Stimulated activated CD4-positive, alpha-beta T cell treated with anti-CD3 and anti-CD28 coated beads, Interleukin-4, amount 100 ng/mL, for 48 hours (primary cell): ENCODE results near the gene THADA.
"Not testable (repeated sequence)": the region's sequence is repeated elsewhere in the genome, so short reads cannot be mapped to it uniquely, and the experiment has no call there.

Source experiments
- DNase-seq, 2 donors: peaks; one replicate each; pipeline ENCODE4 v3.0.0-alpha.2; 2020; ENCODE audit warnings: low read depth in 2 of 2

THADA gene

DNA sequence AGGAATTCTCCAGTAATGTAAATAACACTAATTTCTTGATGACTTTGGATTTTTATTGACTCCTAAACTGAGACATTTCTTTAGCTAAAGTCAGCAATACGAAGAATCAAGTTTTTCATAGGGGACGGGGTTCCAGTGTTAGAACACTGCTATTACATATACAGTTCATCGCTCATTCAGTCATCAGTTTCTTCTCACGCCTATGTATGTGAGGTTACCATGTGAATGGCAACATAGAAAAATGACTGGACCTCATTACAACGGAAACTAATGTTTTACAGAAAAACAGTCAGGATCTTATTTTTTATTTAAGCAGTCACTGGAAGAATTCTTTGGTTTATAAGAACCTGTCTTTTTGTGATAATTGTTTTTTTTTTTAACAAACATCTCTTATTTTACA is 56.4 kb downstream of the THADA start:
- DNase-seq, result no peak

- no peak for DNase-seq
Observed at GRCh38 chr2:43538034-43538670, 57.7 kb downstream of the THADA start.

- DNase-seq, result no peak
Observed at GRCh38 chr2:43537137-43537536, 58.7 kb downstream of the THADA start.

DNA sequence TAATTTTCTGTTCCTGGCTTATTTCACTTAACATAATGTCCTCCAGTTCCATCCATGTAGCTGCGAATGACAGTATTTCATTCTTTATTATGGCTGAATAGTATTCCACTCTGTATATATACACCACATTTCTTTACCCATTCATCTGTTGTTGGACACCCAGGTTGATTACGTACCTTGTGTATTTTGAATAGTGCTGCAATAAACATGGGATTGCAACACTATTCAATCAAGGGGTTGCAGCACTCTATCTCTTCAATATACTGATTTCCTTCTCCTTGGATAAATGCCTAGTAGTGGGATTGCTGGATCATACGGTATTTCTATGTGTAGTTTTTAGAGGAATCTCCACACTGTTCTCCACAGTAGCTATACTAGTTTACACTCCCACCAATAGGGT is 61.3 kb downstream of the THADA start:
- DNase-seq, result no peak

DNA sequence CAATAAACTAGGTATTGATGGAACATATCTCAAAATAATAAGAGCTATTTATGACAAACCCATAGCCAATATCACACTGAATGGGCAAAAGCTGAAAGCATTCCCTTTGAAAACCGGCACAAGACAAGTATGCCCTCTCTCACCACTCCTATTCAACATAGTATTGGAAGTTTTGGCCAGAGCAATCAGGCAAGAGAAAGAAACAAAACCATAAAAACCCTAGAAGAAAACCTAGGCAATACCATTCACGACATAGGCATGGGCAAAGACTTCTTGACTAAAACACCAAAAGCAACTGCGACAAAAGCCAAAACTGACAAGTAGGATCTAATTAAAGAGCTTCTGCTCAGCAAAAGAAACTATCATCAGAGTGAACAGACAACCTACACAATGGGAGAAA is 63.3 kb downstream of the THADA start:
- DNase-seq, result not testable (repeated sequence)

DNA sequence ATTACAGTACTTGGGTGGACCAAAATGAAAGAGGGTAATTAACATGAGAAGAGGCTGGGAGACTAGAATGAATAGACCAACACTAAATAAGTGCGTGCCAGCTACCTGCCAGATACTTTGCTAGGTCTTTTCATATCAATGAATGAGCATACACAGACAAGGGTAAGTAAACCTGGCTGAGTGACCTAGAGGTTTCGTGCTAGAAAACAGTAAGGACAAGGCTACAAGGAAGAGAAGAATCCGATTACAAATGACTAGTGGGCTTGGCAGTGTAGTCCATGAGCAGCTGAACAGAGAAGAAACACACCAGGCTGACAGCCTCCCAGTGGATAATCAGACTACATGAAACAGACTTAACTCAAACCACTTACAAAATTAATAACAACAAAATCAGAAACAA is 64.6 kb downstream of the THADA start:
- no peak for DNase-seq

DNA sequence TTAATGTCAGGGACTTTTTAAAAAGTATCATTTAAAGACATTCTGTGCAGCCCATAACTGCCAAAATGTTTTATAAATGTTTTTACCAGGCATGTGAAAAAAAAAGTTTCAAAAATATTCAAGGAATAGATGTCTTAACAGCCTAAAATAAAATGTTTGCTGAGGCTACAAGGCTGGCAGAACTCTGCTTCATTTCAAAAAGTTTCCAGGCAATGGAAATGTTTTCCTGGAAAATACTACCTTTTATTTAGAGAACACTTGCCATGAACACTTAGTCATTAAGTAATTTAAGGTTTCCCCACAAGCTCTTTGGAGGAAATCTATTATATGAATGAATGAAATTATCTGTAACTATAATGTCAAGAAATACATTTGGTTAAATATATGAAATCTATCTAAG is 68.8 kb downstream of the THADA start:
- no peak for DNase-seq

DNA sequence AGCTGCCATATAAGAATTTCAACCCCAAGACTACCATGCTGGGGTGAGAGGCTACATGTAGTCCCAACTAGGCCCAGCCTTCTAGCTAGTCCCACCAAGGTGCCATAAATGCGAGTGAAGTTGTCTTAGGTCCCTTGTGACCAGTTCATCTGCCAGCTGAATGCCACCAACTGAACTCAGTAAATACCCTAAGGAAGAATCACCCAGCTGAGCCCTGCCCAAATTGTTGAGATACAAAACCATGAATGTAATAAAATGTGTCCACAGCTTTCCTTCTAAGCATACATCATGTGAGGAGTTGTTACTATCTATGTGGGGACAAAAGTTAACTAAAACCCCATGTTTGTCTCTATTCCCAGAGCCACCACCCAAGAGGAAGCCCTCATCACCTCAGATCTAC is 70.3 kb downstream of the THADA start:
- DNase-seq, result no peak

DNA sequence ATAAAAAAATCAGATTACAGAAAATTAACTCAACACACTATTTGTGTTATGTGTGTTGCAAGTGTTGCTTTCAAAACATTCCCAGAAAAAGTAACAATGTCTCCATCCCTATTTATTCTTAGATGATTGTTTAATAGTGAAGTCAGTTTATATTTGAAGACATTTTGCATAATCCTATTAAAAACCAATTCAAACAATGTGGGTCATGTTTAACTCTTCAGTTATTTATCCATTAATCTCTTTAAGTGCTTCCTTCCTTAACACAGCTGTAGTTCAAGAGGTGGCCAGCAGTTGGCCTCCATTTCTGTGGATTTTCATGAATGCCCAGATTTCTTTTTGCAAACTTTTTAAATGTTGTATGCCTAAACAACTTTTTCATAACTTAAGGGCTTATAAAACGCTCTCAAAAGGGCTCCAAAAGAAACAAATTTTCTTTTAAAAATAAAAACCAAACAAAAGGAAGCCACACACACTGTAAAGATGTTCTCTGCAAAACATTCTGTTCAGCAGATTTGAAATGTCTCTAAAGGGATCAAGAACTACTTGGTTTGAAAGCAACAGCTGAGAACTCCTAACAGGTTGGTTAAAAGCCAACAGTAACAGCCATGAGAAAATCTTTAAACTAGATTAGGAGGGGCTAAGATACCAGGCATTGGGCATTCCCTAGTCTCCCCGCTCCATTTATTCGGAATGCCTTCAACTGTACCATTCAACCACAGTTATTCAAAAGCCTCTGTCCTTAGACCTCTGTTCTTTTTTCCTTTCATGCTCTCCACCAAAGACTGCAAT is 71.5 kb downstream of the THADA start:
- DNase-seq, result no peak

DNA sequence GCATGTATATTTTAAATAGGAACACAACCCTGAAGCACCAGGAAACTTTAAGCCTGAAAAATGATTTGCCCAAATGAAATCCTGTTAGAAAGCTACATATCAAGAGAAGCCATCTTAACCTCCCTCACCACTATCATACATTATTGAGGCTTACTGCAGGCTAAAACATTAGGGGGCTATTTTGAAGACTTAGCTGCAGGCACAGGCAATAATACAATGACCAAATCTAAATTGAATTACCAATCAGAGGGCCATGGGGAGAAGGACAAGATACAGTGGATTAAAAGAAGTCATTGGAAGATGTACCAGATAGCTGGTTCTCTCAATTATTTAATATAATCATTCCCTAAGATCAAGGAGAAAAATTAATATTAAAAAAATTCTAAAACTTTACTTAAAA is 73.7 kb downstream of the THADA start:
- no peak for DNase-seq

GRCh38 chr2:43521568-43521967 is 74.3 kb downstream of the THADA start:
- no peak for DNase-seq

DNA sequence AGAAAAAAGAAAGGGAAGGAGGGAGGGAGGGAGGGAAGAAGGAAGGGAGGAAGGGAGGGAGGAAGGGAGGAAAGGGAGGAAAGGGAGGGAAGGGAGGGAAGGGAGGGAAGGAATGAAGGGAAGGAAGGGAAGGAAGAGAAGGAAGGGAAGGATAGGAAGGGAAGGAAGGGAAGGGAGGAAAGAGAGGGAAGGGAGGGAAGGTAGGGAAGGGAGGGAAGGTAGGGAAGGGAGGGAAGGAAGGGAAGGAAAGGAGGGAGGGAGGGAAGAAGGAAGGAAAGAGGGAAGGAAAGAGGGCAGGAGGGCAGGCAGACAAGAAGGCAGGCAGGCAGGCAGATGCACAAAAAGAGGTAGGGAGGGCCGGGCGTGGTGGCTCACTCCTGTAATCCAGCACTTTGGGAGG is 74.9 kb downstream of the THADA start:
- no peak for DNase-seq

DNA sequence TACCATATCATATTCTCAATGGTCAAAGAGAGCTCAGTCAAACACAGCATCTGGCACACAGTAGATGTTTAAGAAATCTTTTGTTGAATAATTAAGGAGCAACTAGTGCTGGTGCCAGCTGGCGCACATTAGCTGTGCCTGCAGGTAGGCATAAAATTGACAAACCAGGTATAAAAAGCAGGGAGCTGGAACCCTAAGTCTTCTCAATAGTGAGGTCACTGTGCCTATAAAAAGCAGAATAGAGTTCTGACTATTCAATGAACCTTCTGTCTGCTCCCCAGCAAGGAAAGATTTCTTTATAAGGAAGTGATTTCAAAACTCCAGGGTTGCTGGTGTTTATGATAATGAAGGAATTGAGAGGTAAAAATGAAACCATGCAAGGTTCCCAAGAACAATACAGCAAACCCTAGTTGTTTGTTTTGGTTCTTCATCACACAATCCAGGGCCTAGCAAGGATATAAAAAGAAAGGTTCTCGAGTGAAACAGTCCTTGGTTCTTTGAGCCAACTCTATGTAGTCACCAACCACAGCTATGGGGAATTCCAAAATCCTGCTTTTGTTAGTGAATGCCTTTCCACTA is 76.1 kb downstream of the THADA start:
- DNase-seq, result no peak

- no peak for DNase-seq
Observed at GRCh38 chr2:43518718-43519117, 77.1 kb downstream of the THADA start.

GRCh38 chr2:43518181-43518580 is 77.7 kb downstream of the THADA start:
- no peak for DNase-seq

GRCh38 chr2:43515807-43516497 is 79.9 kb downstream of the THADA start:
- DNase-seq, result no peak

- no peak for DNase-seq
Observed at GRCh38 chr2:43515248-43515647, 80.6 kb downstream of the THADA start.

DNA sequence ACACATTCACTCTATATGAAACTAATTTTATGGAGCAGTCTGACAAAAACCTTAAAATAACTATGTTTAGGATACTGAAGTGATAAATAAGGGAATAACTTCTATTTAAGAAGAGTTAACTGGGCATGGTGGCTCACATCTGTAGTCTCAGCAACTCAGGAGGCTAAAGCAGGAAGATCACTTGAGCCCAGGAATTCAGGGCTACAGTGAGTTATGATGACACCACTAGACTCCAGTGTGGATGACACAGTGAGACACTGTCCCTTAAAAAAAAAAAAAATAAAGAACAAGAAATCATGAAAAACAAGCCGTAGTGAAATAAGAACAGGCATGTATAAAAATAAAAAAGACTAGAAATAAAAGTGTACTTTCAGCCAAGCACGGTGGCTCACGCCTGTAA is 82.0 kb downstream of the THADA start:
- no peak for DNase-seq

DNA sequence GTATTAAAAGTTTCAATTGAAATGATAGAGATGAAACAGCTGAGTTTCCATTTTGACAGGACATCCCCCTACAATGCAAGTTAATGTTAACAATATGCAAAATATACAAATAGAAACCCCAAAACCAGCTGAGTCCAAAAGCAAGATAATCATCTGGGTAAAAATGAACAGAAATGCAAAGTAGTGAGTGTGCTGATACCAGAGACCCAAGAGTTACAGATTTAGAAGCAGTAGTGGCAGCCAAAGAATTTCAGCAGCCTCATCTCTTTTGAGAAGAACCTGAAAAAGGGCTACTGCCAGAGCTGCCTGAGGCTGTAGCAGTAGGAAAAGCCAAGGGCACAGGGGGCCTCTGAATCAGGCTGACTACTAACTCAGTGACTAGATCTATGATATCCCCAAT is 82.6 kb downstream of the THADA start:
- no peak for DNase-seq

DNA sequence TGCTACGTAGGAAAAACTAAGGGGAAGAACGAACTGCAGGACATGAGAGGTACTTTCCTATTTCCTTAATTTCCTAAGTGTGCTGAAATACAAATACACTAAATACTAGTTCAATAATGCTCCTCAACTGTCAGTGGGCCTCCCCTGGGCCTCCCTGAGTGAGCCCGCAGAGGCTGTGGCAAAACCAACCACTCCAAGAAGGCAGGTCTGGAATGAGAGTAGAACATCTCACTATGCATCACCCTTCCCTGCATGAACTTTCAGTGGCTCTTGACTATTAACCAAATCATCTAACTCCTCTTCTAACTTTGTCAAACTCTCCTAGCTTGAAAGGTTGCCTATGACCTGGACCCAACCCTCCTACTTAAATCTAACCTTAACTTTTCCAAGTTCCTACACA is 84.6 kb downstream of the THADA start:
- peak in 1 of 2 donors; percentile 5 for DNase-seq

DNA sequence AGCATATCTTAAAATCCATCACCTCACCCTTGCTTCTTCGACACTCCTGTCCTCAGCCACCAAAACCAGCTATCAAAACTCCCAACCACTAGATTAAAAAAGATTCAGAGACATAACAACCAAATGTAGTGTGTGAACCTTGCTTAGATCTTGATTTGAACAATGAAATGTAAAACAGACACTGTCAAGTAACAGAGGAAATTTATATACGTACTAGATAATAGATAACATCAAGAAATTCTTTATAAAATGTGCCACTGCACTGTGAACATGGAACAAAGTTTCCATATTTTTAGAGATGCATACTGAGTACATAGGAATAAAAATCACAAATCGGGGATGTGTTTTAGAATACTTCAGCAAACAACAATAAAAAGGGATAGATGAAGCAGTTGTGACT is 86.0 kb downstream of the THADA start:
- no peak for DNase-seq

DNA sequence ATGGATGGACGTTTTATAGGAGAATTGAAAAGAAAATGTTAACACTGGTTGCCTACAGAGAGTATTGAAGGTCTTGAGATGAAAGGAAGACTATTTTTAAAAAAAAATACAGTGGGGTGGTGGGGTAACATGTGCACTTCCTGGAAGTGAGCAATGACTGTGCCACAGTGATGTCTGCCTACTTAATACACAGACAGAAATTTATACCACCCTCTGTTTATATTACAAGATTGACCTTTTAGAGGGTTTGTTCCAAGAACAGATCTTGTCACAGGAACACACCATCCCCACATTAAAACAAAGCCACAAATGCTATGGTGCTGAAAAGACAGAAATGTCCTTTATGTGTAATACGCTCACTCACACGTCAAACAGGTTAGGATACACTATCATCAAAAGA is 87.6 kb downstream of the THADA start:
- no peak for DNase-seq

DNA sequence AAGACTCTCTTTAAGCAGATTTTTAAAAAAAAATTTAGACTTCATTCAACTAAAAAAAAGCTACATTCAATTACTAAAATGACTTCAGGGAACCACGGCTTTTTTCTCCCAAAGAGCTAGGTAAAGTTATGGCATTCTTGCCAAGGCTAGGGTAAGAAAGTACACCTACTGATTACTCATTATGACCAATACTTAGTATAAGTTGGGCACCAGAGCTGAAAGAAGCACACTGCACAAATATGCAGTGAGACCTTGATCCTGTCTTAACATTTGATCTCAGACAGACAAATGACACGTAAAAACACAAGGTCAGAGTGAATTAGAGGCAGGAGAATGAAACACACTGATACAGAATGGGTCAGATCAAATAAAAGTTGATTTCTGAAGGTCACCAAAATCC is 88.7 kb downstream of the THADA start:
- no peak for DNase-seq
